HG02970 (cell line): ENCODE measurements around the gene ZNF106.

ENCODE experiments used
- ATAC-seq: cut with Tn5 transposase; IDR thresholded peaks from one replicate; pipeline ENCODE4 v1.9.1; 2021; ENCODE audit warnings: mild to moderate bottlenecking, moderate library complexity, moderate number of reproducible peaks; ENCODE audit not compliant: unreplicated experiment, low FRiP score

Gene ZNF106

DNA sequence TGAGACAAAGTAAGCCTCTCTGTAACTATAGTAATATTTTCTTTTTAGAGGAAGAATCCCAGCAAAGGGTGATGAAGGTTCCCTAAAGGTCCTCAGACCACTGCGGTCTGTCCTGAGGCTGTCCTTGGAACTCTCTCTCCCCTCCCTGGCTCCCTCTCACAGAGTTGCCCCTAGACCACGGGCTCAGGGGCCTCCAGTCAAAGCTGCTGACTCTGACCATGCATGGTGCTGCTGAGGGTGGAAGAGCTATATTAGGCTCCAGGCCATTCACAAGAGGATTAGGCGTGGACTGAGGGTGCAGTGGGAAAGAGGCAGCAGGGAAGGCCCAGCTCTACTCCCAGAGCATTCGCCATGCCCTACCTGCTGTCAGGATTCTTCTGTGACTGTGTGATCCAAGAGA, 117.0 kb downstream of the ZNF106 start:
- ATAC-seq: no peak

GRCh38 chr15:42373274-42373673, 117.7 kb downstream of the ZNF106 start:
- ATAC-seq: no peak

DNA sequence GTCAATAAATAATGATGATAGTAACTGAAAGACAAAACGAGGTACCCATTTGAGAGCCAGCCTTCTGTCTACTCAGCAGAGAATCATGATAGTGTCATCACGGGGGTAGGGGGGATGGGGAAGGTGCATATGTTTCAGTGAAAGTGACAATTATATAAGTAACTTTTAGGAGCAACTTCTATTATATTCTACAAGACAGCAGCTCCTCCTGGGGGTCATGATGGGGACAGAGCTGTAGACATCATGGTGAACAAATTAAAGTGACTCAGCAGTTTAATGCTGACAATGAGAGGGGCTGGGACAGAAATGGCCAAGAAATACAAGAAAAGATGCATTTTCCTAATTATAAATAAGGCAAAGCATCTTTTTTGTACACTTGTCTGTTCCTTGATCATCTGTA, 119.8 kb downstream of the ZNF106 start:
- ATAC-seq: no peak

DNA sequence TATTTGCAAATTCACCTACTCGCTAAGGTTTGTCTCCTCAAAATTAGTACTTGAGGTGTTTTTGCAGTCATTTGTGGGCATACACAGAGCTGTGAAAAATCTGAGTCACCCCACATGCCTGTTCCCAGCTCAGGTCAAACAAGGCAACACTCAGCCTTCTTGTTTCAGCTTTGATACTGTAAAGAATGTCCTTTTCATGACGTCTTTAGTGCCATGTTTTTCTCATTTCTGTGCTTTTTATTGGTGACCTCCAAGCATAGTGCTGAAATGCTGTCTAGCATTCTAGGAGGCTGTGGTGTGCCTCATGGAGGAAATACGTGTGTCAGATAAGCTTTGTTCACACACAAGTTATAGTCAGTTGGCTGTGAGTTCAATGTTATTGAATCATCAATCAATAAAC, 122.8 kb downstream of the ZNF106 start:
- ATAC-seq: no peak

DNA sequence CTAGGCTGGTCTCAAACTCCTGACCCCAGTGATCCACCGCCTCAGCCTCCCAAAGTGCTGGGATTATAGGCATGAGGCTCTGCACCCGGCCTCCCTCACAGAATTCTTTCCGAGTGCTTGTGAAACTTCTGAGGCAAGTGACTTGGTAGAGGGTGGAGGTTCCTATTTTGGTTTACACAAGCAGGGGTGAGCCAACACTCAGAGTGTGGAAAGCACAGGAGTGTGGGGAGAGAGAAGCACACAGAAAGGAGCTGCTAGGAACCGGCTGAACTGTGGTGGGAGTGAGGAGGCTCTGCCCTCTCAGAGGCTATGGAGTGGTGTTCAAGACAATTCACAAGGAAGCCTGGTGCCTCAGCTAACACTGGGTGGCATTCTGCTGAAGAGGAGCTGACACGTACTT, 123.9 kb downstream of the ZNF106 start:
- ATAC-seq: no peak

- no peak for ATAC-seq
These were observed 124.9 kb downstream of the ZNF106 start for GRCh38 chr15:42365921-42366550.

GRCh38 chr15:42364529-42364928, 126.4 kb downstream of the ZNF106 start:
- no peak for ATAC-seq

GRCh38 chr15:42363942-42364341, 127.0 kb downstream of the ZNF106 start:
- ATAC-seq: no peak

DNA sequence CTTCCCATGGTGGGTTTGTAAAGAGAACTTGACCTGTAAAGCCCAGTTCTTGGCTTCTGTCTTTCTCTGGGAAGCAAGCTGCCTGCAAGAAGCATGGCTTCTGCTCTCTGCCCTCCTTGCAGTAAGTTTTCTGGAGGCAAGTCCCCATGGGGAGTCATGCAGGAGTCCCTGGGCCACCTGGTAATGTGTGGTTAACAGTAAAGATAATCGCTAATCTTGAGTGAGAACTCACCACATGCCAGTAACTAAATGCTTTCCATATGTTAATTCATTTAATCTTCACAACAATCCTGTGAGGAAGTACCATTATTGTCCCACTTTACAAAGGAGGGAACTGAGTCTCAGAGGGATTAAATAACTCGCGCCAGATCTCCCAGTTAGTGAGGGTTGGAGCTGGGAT, 127.5 kb downstream of the ZNF106 start:
- ATAC-seq: no peak
